Osteoblast (primary cell): ENCODE data around the gene TLR3. TPM values are rescaled to one million over a fixed set of nuclear protein-coding genes. Genes with fewer than 3 reads are reported as not detected.

Source experiments
- DNase-seq: peaks from one replicate; pipeline ENCODE4 v3.0.0; 2011; ENCODE audit warnings: low spot score, mixed read lengths; ENCODE audit not compliant: insufficient read length; ENCODE audit errors: missing footprints
- H2AFZ ChIP-seq: 2 replicates; pipeline ENCODE4 v1.6.0; 2011; ENCODE audit warnings: mild to moderate bottlenecking, low read length
- H3K27ac ChIP-seq: 2 replicates; pipeline ENCODE4 v1.5.1; 2011; ENCODE audit warnings: mild to moderate bottlenecking, low read depth, low read length, moderate library complexity
- H3K27me3 ChIP-seq: 2 replicates; pipeline ENCODE4 v1.6.0; 2012; ENCODE audit warnings: mild to moderate bottlenecking, control low read depth, inconsistent platforms, low read length, moderate library complexity; ENCODE audit not compliant: insufficient read depth
- H3K36me3 ChIP-seq: 2 replicates; pipeline ENCODE4 v1.5.1; 2011; ENCODE audit warnings: mild to moderate bottlenecking, low read length, control low read depth, moderate library complexity; ENCODE audit not compliant: insufficient read depth
- H3K4me1 ChIP-seq: 2 replicates; pipeline ENCODE4 v1.5.1; 2011; ENCODE audit warnings: mild to moderate bottlenecking, low read length, control low read depth, moderate library complexity; ENCODE audit not compliant: insufficient read depth
- H3K4me2 ChIP-seq: 2 replicates; pipeline ENCODE4 v1.6.0; 2011; ENCODE audit warnings: mild to moderate bottlenecking, low read length; ENCODE audit not compliant: insufficient read depth
- H3K4me3 ChIP-seq: fragments of 200-600 bp; sonication (generic); 3 replicates; pipeline ENCODE4 v1.5.1; 2012; ENCODE audit warnings: mild to moderate bottlenecking, low read length, inconsistent platforms; ENCODE audit not compliant: insufficient read depth
- H3K79me2 ChIP-seq: 2 replicates; pipeline ENCODE4 v1.6.0; 2012; ENCODE audit warnings: mild to moderate bottlenecking, low read length, control low read depth, inconsistent platforms; ENCODE audit not compliant: insufficient read depth
- H3K9me3 ChIP-seq: 2 replicates; pipeline ENCODE4 v1.5.1; 2011; ENCODE audit warnings: low read depth, low read length, control low read depth
- H4K20me1 ChIP-seq: 2 replicates; pipeline ENCODE4 v1.6.0; 2012; ENCODE audit warnings: mild to moderate bottlenecking, low read length, control low read depth; ENCODE audit not compliant: insufficient read depth
- CTCF ChIP-seq: IDR thresholded peaks from 2 replicates; pipeline ENCODE4 v1.5.1; 2011; ENCODE audit warnings: mild to moderate bottlenecking, low read depth, low read length, moderate library complexity; ENCODE audit errors: extremely low read depth
- total RNA-seq: library from RNA; depleted of rRNA; stranded (reverse); fragments of >200 nt; gene quantifications from 2 replicates; pipeline ENCODE4 v1.2.3, GENCODE V29; 2012

Gene TLR3
- total RNA-seq, 1 donor = 8.0 TPM

DNA sequence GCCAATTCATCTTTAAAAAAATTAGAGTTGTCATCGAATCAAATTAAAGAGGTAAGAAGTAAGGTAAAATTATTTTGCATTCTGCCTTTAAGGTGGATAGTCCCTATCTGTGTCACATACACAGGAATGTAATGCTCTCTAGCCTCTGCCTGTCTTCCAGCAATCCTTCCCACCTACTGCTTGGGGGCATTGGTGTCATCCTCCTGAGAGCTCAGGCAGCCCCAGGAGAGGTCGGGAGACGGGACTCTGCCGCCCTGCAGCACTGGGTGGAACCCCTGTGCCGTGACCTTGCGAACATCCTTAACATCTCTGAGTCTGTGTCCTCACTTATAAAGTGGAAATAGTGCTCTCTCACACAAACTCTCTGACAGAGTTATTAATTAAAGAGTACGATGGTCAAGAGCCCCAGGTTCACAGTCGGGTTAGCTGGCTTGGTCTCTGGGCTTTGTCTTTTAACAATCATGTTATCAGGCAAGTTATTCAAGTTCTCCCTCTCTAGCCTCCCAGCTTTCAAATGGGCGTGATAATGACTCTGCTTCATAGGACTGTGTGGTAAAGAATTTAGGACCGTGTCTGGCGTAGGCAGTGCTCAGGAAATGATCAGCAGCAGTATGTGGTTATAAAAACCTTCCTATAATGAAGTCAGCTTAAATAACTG is 10.2 kb downstream of the TLR3 start:
- H3K27me3 ChIP-seq = no peaks in the 10 kb centered on the region
- H3K9me3 ChIP-seq = no peaks in the 10 kb centered on the region
- no peak overlapping the region for H3K4me2 ChIP-seq
- H3K79me2 ChIP-seq = no peaks in the 10 kb centered on the region
- H3K4me3 ChIP-seq = no peak overlapping the region
- no peaks in the 10 kb centered on the region for H4K20me1 ChIP-seq
- no peak for DNase-seq
- H2AFZ ChIP-seq = no peak overlapping the region
- no peak overlapping the region for H3K27ac ChIP-seq
- TF ChIP-seq CTCF = no peak
- H3K36me3 ChIP-seq = no peaks in the 10 kb centered on the region
- H3K4me1 ChIP-seq = no peaks in the 10 kb centered on the region

DNA sequence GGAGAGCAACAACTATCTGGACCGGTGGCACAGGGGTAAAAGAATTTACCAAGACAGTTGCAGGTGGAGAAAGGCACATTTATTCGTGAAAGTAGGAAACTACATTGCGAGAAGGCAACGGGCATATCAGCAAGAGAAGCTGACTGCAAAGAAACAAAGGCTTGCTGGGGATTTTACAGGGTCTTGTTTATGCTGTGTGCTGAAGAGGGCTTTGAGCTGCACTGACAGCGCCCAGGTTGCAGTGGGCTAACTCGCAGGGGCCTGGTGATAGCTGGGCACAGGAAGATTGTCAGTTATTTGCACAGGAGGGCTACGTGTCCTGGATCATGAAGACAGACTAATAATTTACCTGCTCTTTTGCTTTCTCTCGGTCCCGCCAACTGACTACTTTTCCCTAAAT is 10.7 kb downstream of the TLR3 start:
- Histone ChIP-seq H3K9me3 (no peaks in the 10 kb centered on the region), H4K20me1 (no peaks in the 10 kb centered on the region), H3K4me2 (no peak overlapping the region), H3K79me2 (no peaks in the 10 kb centered on the region), H3K27me3 (no peaks in the 10 kb centered on the region), H3K27ac (no peak overlapping the region), H3K4me1 (no peaks in the 10 kb centered on the region), H2AFZ (no peak overlapping the region), H3K36me3 (no peaks in the 10 kb centered on the region), H3K4me3 (no peak overlapping the region)
- DNase-seq = no peak
- no peak for TF ChIP-seq CTCF

GRCh38 chr4:186081202-186081807 is 12.3 kb downstream of the TLR3 start:
- H2AFZ ChIP-seq = no peak overlapping the region

More at GRCh38 chr4:186081202-186081807, 12.3 kb downstream of the TLR3 start:
- Histone ChIP-seq H3K4me1 (no peaks in the 10 kb centered on the region), H3K79me2 (no peaks in the 10 kb centered on the region), H3K36me3 (no peaks in the 10 kb centered on the region), H3K27ac (no peak overlapping the region), H3K4me2 (no peak overlapping the region), H3K4me3 (no peak overlapping the region), H3K9me3 (no peaks in the 10 kb centered on the region), H4K20me1 (no peaks in the 10 kb centered on the region), H3K27me3 (no peaks in the 10 kb centered on the region)
- TF ChIP-seq CTCF = no peak
- no peak for DNase-seq
